RWPE1 (cell line): Measurements from ENCODE around the gene MAP4K3.

Source experiments
- CTCF ChIA-PET: fragments of 350-600 bp; sonication (Branson Sonifier 250); formaldehyde crosslinking; extraction: SDS; loops from one replicate; lab custom pipeline; 2021; lab: Yijun Ruan, JAX
- POLR2A ChIA-PET: fragments of 400-600 bp; formaldehyde crosslinking; extraction: SDS; loops from one replicate; lab custom pipeline; 2020; ENCODE audit warnings: antibody characterized with exemption; ENCODE audit not compliant: low non-redundant PET; lab: Yijun Ruan, JAX
- DNase-seq: peaks from one replicate; pipeline ENCODE4 v3.0.0; 2012; ENCODE audit warnings: low spot score
- H3K27ac ChIP-seq: fragments of 450-650 bp; 2 replicates; pipeline ENCODE4 v1.5.1; 2017
- CTCF ChIP-seq: fragments of 450-650 bp; conservative IDR thresholded peaks from 2 replicates; pipeline ENCODE4 v1.5.1; 2017; ENCODE audit warnings: low read depth, mild to moderate bottlenecking

Gene MAP4K3

GRCh38 chr2:39240758-39241157, 196.3 kb downstream of the MAP4K3 start:
- DNase-seq: no peak
- TF ChIP-seq CTCF: no peak
- POLR2A ChIA-PET: no interaction called here
- CTCF ChIA-PET: interaction anchor here (0.7 kb wide), 1 partner anchor 40 kb away, joined by 4 read pairs; no protein-coding TSS in a partner anchor
- no peak overlapping the region for H3K27ac ChIP-seq

- POLR2A ChIA-PET: no interaction called here
- no peak for TF ChIP-seq CTCF
- no peak for DNase-seq
- CTCF ChIA-PET: no interaction called here
- no peak overlapping the region for H3K27ac ChIP-seq
These were observed 202.3 kb downstream of the MAP4K3 start for GRCh38 chr2:39234754-39235153.

- TF ChIP-seq CTCF: no peak
- POLR2A ChIA-PET: no interaction called here
- no peak overlapping the region for H3K27ac ChIP-seq
- CTCF ChIA-PET: interaction anchor here (0.6 kb wide), 1 partner anchor 195 kb away, joined by 3 read pairs; no protein-coding TSS in a partner anchor
- DNase-seq: no peak
These were observed 204.9 kb downstream of the MAP4K3 start for GRCh38 chr2:39232141-39232540.

DNA sequence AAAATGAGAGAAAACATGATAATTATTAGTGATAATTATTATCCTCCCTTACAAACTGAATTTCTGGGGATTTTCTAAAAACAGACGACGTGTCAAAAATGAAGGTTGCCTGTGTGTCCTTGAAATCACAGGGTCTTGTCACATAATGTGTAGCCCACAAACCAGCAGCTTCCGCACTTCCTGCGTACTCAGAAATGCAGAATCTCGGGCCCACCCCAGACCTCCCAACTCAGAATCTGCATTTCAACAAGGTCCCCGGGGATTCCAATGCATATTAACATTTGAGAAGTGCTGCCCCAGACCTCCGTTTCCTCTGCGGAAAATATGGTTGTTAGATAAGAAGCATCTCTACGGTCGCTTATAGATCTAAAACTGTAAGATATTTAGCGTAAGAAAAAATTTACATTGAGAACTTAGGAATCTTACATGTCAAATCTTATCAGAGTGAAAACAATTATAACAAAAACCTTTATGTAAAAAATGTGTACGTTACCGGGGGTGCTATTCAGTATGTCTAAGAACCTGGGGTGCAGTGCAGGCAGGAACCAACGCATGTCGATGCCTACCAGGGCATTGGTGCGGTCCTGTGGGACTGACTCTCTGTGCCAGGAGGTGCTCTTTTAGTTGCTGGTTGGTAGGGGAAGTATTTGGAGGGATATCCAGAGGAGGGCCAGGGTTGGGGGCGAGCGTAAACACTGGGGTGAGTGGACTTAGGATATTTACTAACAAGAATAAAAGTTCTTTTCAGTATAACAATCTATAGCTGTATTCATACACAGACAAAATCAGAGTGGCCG, 208.5 kb downstream of the MAP4K3 start:
- no peak for DNase-seq
- CTCF ChIA-PET: interaction anchor here (0.6 to 1.8 kb wide), 14 partner anchors 17 to 281 kb away, joined by 3 to 18 read pairs (median 4); partner anchors contain the start of gene SOS1
- POLR2A ChIA-PET: interaction anchor here (1.2 kb wide), 1 partner anchor 108 kb away, joined by 3 read pairs; the partner anchor contains the start of gene SOS1
- TF ChIP-seq CTCF: peak; percentile 46
- H3K27ac ChIP-seq: no peak overlapping the region

DNA sequence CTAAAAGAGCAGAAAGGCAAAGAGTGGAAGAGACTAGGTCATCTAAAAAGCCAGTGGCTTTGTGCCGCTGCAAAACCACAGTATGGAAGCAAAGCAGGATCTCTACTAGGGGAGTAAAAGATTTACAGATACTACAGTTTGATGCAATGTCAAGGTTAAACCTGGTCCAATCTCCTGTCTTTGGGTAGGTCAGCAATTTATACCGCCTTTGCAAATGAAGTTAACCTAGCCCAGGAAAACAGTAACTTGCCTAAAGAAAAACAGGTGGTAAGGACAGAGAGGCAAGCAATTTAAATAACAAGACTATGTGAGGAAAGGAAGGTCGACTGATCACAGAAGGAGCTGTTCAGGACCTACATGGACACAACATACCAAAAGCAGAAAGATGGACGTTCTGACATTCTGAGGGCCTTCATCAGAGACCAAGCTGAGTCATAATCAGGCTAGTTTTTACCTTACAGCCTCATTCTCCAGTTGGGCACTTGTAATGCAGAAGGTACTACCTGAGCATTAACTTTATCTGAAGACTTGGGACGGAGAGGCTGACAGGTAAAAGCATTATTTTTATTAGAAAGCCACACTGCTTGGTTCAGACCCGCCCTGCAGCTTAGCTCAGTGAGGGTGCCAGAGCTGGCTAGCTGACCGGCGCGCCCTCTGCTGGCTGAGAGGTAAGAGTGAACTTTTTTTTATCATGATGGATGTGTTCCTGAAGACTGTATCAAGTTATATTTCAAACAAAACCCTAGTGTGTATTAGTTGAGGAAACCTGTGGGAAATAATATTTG, 209.3 kb downstream of the MAP4K3 start:
- peak; percentile 92 for TF ChIP-seq CTCF
- POLR2A ChIA-PET: interaction anchor here (1.2 kb wide), 1 partner anchor 107 kb away, joined by 3 read pairs; the partner anchor contains the start of gene SOS1
- H3K27ac ChIP-seq: no peak overlapping the region
- CTCF ChIA-PET: interaction anchor here (0.6 to 1.0 kb wide), 8 partner anchors 99 to 225 kb away, joined by 3 to 11 read pairs (median 3); partner anchors contain the start of gene SOS1
- peak; percentile 68 for DNase-seq

GRCh38 chr2:39225567-39225966, 211.5 kb downstream of the MAP4K3 start:
- no peak overlapping the region for H3K27ac ChIP-seq
- ChIA-PET CTCF (interaction anchor here (0.6 kb wide), 1 partner anchor 224 kb away, joined by 5 read pairs; no protein-coding TSS in a partner anchor), POLR2A (no interaction called here)
- DNase-seq: no peak
- TF ChIP-seq CTCF: no peak
